ENCODE results near the gene SORBS2. TPM values are rescaled to one million over a fixed set of nuclear protein-coding genes. Genes with fewer than 3 reads are reported as not detected.

The SORBS2 gene
- total RNA-seq, 1 experiment from 2014 or later, result not detected

- H3K27ac ChIP-seq, result no peak overlapping the region
- H3K4me3 ChIP-seq, result no peak overlapping the region
- H3K4me1 ChIP-seq, result no peaks in the 10 kb centered on the region
- no peaks in the 10 kb centered on the region for H3K36me3 ChIP-seq
- no peak for DNase-seq
- no peaks in the 10 kb centered on the region for H3K9me3 ChIP-seq (replicated peaks)
- no peaks in the 10 kb centered on the region for H3K27me3 ChIP-seq
These were observed 169.1 kb downstream of the SORBS2 start for GRCh38 chr4:185642907-185643306.

- H3K9me3 ChIP-seq (replicated peaks), result no peaks in the 10 kb centered on the region
- no peaks in the 10 kb centered on the region for H3K36me3 ChIP-seq
- no peaks in the 10 kb centered on the region for H3K27me3 ChIP-seq
- H3K27ac ChIP-seq, result no peak overlapping the region
- no peak overlapping the region for H3K4me3 ChIP-seq
- peak in 1 of 2 experiments; percentile 45 for DNase-seq
- no peaks in the 10 kb centered on the region for H3K4me1 ChIP-seq
These were observed 171.0 kb downstream of the SORBS2 start for GRCh38 chr4:185640811-185641675.

GRCh38 chr4:185638548-185639301, 173.3 kb downstream of the SORBS2 start:
- H3K27me3 ChIP-seq, result no peaks in the 10 kb centered on the region
- no peaks in the 10 kb centered on the region for H3K4me1 ChIP-seq
- H3K27ac ChIP-seq, result no peak overlapping the region
- H3K36me3 ChIP-seq, result no peaks in the 10 kb centered on the region
- no peak for DNase-seq
- no peaks in the 10 kb centered on the region for H3K9me3 ChIP-seq (replicated peaks)
- H3K4me3 ChIP-seq, result no peak overlapping the region

GRCh38 chr4:185638093-185638492, 173.9 kb downstream of the SORBS2 start:
- Histone ChIP-seq H3K27ac (no peak overlapping the region), H3K36me3 (no peaks in the 10 kb centered on the region), H3K4me1 (no peaks in the 10 kb centered on the region), H3K4me3 (no peak overlapping the region), H3K27me3 (no peaks in the 10 kb centered on the region), H3K9me3 (replicated peaks) (no peaks in the 10 kb centered on the region)
- no peak for DNase-seq

- DNase-seq, result no peak
These were observed 174.7 kb downstream of the SORBS2 start for GRCh38 chr4:185637163-185637875.

GRCh38 chr4:185634066-185634652, 177.8 kb downstream of the SORBS2 start:
- Histone ChIP-seq H3K4me1 (no peaks in the 10 kb centered on the region), H3K27me3 (no peaks in the 10 kb centered on the region), H3K27ac (no peak overlapping the region), H3K4me3 (no peak overlapping the region), H3K9me3 (replicated peaks) (no peaks in the 10 kb centered on the region), H3K36me3 (no peaks in the 10 kb centered on the region)
- peak in 1 of 2 experiments; percentile 29 for DNase-seq

More at GRCh38 chr4:185637163-185637875, 174.7 kb downstream of the SORBS2 start:
- H3K36me3 ChIP-seq, result no peaks in the 10 kb centered on the region
- no peak overlapping the region for H3K4me3 ChIP-seq
- H3K27me3 ChIP-seq, result no peaks in the 10 kb centered on the region
- no peaks in the 10 kb centered on the region for H3K9me3 ChIP-seq (replicated peaks)
- H3K27ac ChIP-seq, result no peak overlapping the region
- no peaks in the 10 kb centered on the region for H3K4me1 ChIP-seq

GRCh38 chr4:185626798-185627197, 185.2 kb downstream of the SORBS2 start:
- Histone ChIP-seq H3K36me3 (no peaks in the 10 kb centered on the region), H3K27me3 (no peaks in the 10 kb centered on the region), H3K27ac (no peak overlapping the region), H3K9me3 (replicated peaks) (no peaks in the 10 kb centered on the region), H3K4me3 (no peak overlapping the region), H3K4me1 (no peaks in the 10 kb centered on the region)
- DNase-seq, result no peak

GRCh38 chr4:185625503-185625902, 186.5 kb downstream of the SORBS2 start:
- Histone ChIP-seq H3K4me1 (no peaks in the 10 kb centered on the region), H3K27me3 (no peaks in the 10 kb centered on the region), H3K36me3 (no peaks in the 10 kb centered on the region), H3K4me3 (no peak overlapping the region), H3K27ac (no peak overlapping the region), H3K9me3 (replicated peaks) (no peaks in the 10 kb centered on the region)
- DNase-seq, result no peak

- Histone ChIP-seq H3K4me1 (no peaks in the 10 kb centered on the region), H3K27ac (no peak overlapping the region), H3K36me3 (no peaks in the 10 kb centered on the region), H3K4me3 (no peak overlapping the region), H3K27me3 (no peaks in the 10 kb centered on the region), H3K9me3 (replicated peaks) (no peaks in the 10 kb centered on the region)
- no peak for DNase-seq
These were observed 187.8 kb downstream of the SORBS2 start for GRCh38 chr4:185624259-185624589.

GRCh38 chr4:185623444-185624258, 188.3 kb downstream of the SORBS2 start:
- DNase-seq, result no peak
- no peaks in the 10 kb centered on the region for H3K36me3 ChIP-seq
- H3K4me1 ChIP-seq, result no peaks in the 10 kb centered on the region
- no peak overlapping the region for H3K27ac ChIP-seq
- H3K9me3 ChIP-seq (replicated peaks), result no peaks in the 10 kb centered on the region
- H3K4me3 ChIP-seq, result no peak overlapping the region
- no peaks in the 10 kb centered on the region for H3K27me3 ChIP-seq

GRCh38 chr4:185608185-185608584, 203.8 kb downstream of the SORBS2 start:
- Histone ChIP-seq H3K27me3 (no peaks in the 10 kb centered on the region), H3K9me3 (replicated peaks) (no peaks in the 10 kb centered on the region), H3K4me1 (no peaks in the 10 kb centered on the region), H3K27ac (no peak overlapping the region), H3K36me3 (no peaks in the 10 kb centered on the region), H3K4me3 (no peak overlapping the region)
- DNase-seq, result no peak

GRCh38 chr4:185602397-185602796, 209.6 kb downstream of the SORBS2 start:
- Histone ChIP-seq H3K27me3 (no peaks in the 10 kb centered on the region), H3K36me3 (no peaks in the 10 kb centered on the region), H3K4me3 (no peak overlapping the region), H3K9me3 (replicated peaks) (no peaks in the 10 kb centered on the region), H3K27ac (no peak overlapping the region), H3K4me1 (peaks cover 4% of the 10 kb centered on the region; the same call in 1 of the 2 replicates)
- no peak for DNase-seq

GRCh38 chr4:185600801-185601434, 211.1 kb downstream of the SORBS2 start:
- DNase-seq, result no peak
- H3K4me3 ChIP-seq, result no peak overlapping the region
- no peaks in the 10 kb centered on the region for H3K9me3 ChIP-seq (replicated peaks)
- H3K4me1 ChIP-seq, result peaks cover 7% of the 10 kb centered on the region; the same call in 1 of the 2 replicates
- no peak overlapping the region for H3K27ac ChIP-seq
- H3K27me3 ChIP-seq, result no peaks in the 10 kb centered on the region
- no peaks in the 10 kb centered on the region for H3K36me3 ChIP-seq

Measured in SJCRH30 (cell line).